NK-92 (cell line): ENCODE results near the gene ACTC1.

Experiments used
- DNase-seq: peaks from one replicate; lab custom pipeline; 2025; ENCODE audit not compliant: unreplicated experiment; lab: John Stamatoyannopoulos, UW

The ACTC1 gene

DNA sequence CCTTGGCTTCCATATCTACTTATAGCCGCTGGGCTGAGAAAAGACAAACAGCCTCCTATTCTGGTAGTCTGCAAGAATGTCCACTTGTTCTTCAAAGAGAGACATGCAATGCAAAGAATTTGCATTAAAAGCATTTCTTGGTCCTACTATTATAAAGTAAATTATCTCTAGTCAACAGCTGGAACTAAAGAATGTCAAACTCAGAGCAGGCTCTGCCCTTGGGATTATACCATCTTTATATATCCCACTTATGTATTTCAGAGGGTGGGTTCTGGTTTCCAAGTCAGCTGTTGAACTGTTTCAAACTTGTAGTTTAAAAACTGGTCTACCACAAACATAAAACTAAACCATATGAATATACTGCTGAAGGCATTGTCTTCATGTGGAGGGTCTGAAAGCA, 7.0 kb upstream of the ACTC1 start:
- DNase-seq = no peak

DNA sequence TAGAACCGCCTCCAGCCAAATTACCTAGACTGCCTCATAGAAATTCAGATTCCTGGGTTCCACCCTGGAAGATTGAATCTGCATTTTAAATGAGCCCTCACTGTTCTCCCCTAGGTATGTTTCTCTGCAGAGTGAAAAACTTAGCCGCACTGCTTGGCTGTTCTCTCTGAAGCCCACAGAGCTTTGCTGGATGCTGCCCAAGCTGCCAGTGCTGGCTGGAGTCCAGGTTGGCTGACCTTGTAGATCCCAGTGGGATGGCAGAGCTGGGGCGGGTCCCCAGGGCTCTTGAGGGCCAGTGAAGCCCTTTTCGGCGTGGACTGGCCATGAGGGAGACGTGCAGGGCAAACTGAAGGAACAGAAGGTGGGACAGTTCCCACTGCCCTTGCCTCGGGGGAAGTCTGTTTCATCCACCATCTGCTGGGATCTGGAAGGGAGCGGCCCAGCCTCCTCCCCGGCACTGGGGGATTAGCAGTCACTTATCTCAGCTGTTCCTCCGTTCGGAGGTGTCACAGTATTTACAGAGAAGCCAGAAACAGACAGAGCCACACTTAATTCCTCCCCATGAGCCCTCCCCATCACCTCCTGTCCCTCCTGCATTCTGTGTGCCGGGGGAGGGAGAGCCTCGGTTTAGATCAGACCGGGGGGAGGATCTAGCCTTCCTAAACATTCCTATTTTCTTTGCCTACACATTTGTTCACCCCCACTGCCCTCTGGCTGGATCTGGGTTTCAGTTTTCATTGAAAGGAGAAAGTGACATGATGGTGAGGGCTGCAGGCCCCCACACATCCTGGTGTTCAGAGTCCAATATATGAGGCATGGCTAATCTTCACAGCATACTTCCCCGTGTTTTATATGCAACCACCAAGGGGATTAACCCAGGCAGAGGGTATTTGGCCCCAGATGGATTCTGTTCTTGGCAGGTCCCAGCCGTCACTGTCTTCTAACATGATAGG, 4.1 kb upstream of the ACTC1 start:
- DNase-seq = no peak

DNA sequence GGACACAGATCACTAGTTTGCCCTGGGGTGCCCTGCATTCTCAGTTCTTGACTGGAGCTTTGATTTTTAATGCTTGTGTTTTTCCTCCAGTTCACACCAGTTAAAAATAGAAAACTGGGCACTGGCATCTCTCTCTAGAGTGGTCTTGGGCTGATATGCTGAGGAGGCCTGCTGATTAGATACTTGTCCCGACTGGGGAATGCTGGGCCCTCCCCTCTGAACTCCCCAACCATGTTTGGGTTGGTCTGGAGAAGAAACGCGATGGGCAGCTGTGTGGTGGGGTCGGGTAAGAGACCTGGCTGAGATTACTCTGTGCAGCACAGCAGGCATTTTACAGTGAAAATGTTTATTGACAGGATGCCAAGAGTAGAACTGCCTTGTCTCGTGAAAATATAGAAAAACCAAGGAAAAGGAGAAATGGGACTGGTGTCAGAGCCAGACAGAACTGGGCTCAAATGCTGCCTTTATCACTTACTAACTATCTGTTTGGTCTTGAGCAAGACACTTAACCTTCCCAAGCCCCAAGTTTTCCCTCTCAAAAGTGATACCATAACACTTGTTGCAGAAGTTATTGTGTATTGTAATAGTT, 1.6 kb upstream of the ACTC1 start:
- DNase-seq = no peak

DNA sequence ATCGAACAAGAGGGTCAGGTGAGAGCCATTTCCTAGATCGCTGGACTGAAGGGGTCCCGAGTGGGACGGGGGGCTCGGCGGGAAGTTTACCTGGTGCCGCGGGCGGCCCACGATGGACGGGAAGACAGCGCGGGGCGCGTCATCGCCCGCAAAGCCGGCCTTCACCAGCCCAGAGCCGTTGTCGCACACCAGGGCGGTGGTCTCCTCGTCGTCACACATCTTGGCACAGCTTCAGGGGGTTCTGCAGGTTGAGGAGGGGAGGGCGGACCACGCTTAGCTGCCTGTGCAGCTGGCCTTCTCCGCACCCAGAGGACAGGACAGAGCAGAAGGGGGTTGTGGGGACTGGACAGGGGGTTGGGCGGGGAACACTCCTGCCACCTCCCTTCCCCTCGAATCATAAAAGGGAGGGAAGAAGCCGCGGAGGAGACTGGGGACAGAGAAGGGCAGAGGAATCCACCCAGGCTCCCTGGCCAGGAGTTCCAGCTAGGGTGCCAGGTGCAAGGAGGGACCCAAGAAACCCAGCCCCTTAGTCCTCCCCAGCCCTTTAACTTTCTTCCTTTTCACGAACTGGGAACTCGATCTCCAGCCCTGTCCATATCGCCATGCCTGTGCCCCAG, 651 bp downstream of the ACTC1 start:
- no peak for DNase-seq

DNA sequence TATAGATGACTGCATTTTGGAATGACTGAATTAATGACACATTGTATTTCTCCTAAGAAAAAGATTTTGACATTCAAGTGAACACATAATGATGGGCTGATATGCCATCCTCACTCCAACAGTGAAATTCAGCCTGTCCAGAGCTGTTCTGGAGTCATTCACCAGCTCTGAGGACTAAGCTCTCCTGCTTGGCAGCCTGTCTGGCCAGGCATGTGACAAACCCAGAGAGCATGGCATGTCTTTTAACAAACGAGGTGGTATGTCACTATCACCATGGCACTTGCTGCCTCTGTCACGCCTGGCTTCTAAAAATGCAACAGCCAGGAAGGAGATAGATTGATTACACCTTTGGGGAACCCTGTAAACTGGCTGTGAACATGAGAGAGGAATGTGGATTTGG, 1.4 kb downstream of the ACTC1 start:
- no peak for DNase-seq

DNA sequence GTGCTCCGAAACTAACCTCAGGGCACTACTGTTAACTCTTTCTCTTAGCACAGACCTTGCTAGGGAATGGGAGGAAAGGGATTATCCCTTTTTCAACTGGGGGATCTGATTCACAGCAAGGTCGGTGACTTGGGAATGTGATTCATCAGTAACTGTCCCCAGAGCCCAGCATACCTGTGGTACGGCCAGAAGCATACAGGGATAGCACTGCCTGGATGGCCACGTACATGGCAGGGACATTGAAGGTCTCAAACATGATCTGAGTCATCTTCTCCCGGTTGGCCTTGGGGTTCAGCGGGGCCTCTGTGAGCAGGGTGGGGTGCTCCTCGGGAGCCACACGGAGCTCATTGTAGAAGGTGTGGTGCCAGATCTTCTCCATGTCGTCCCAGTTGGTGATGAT, 2.3 kb downstream of the ACTC1 start:
- DNase-seq = no peak

DNA sequence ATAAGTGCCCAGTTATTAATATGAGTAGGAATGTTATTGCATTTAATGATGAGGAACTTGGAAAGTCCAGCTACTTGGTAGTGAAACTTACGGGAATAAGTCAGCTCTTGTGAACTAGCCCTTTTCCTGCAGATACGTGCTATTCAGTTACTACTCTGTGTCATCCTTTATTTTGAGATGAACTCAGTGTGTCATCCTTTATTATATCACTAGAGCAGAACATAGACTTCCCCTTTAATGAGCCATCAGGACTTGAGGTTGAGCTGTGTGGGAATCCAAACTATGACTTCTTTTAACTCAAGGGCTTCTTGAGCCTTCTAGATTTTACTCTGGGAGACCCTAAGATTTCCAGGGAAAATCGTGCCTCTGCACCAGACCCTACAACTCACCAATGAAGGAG, 3.6 kb downstream of the ACTC1 start:
- DNase-seq = no peak

DNA sequence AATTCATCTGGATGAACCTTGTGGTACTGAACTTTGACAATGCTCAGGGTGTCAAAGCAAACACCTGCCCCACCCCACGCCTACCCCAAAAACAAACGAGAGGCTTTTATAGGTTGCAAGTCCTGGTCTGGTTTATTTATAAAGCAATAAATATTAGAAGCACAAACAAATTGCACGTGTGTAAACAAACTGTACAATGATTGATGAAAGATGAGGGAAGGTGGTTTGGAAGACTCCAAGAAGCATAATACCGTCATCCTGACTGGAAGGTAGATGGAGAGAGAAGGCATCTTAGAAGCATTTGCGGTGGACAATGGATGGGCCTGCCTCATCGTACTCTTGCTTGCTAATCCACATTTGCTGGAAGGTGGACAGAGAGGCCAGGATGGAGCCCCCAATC, 5.2 kb downstream of the ACTC1 start:
- DNase-seq = no peak

DNA sequence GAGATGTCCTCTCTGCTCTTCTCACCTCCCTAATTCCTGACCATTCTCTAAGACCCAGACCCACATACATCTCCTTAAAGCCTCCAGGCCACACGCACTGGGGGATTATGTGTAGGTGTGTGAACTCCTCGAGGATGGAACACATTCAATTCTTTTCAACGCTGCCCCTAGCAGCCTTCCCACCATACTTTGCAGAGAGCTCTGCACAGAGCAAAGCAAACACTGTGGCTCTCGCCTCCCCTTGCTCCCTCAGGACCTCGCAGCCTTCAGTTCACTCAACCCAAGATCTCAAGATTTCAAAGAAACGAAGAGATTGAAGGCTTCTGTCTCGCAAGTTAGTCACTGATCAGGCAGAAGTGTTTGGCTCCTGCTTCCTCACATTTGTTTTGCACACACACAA, 6.0 kb downstream of the ACTC1 start:
- DNase-seq = no peak

DNA sequence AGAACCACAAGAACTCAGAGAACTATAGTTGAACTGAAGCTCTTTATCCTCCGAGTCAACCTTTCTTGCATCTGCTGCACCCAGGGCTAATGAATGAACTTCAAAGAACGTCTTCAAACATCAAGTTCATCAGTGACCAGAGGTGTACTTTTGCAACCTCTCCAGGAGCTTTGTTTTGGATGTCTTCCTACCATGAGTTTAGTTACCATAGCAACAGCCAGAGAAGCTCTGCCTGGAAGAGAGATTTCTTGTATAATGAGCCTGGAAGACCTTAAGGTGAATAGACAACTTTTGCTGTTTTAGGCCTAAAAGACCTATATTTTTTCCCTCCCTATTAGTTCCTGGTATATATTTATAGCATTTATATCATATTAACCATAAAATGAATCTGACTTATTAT, 9.1 kb downstream of the ACTC1 start:
- DNase-seq = no peak

DNA sequence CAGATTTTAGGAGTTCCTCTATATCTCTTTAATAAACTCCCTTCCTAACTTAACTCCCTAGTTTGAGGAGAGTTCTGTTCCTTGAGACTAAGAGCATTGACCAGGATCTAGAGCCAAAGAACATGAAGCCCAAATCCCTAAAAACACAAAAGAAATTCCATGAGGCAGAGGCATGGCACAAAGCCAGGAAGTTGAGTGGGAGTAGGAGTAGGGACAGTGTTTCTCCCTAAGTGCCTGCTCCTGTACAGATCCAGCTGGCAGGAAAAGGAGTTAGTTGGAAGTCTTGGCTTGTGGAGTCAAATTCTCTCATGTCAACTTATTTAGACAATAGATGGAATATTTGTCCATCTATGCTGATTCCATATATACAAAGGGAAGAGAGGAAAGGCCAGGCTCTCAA, 11.4 kb downstream of the ACTC1 start:
- DNase-seq = no peak

DNA sequence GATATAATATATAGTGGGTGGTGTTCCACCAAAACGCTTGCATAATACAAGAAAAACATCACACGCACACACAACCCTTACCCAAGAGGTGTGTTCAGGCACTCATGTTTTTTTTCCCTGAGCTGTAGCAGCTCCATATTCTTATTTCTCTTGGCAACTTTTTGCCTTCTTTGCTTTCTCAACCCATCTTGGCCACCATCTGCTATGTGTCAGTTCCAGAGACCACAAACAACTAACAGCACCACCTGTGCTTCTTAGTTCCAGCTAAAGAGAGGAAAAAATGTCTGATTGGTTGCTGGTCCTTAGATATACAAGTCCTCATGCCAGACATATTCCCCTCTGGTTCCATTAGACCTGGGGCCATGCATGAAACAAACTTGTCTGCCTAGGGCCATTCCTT, 11.9 kb downstream of the ACTC1 start:
- DNase-seq = no peak

DNA sequence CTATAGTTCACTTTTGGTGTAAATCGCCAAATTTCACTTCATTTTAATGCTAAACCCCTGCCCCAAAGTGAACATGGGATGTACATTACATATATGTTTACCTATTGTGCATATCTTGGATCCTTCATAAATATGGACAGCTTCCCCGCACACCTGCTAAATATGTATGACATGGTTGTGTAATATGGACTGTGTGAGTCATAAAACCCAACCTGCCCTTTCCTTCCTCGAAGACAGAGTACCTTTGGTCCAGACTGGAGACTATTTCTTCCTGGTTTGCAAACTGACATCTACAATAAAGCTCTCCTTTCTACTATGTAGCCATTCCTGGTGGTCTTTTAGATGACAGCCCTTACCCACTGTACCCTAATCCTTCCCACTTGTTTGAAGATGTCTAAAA, 12.4 kb downstream of the ACTC1 start:
- DNase-seq = no peak

DNA sequence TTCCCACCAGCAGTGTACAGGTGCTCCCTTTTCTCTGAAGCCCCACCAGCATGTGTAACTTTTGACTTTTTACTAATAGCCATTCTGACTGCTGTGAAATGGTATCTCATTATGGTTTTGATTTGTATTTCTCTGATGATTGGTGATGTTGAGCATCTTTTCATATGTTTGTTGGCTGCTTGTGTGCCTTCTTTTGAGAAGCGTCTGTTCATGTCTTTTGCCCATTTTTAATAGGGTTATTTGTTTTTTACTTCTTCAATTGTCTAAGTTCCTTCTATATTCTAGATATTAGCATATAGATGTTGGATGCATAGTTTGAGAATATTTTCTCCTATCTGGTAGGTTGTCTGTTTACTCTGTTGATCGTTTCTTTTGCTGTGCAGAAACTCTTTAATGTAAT, 14.6 kb downstream of the ACTC1 start:
- no peak for DNase-seq

DNA sequence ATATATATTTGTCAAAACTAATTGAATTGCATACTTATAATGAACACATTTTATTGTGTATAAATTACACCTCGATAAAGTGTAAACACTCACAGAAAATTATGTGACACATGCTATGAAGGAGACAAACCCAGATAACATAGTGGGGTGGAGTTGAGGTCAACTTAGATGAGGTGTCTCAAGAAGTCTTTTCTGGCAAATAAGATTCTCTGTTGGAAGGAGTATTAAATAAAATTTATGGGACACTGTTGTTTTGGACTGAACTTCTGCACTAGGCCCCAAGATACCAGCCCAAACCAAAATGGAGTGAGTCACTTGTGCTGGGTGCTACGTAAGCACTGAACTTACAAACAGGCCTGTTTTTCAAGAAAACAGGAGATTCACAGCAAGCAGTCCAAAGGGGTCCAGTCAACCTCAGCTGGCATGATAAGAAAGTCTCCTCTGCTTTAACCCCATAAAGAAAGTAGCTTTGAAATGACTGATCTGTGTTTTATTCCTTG, 18.7 kb downstream of the ACTC1 start:
- no peak for DNase-seq

DNA sequence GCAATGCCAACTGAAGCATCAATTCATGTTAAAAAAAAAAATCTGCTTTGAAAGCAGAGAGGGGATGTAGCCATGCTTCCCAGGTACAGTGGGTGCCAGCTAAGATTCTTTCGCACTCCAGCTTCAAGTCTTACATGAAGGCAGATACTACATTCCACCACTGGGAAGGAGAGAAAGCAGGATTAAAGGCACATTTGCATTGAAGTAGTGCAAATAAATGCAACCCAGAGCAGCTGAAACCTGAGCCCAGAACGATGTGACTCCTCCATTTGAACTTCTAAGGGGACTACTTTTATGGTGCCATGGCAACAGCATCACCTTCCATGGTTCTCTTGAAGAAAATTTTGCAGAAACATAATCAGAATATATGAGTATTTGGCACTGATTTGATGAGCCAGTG, 21.4 kb downstream of the ACTC1 start:
- DNase-seq = no peak

DNA sequence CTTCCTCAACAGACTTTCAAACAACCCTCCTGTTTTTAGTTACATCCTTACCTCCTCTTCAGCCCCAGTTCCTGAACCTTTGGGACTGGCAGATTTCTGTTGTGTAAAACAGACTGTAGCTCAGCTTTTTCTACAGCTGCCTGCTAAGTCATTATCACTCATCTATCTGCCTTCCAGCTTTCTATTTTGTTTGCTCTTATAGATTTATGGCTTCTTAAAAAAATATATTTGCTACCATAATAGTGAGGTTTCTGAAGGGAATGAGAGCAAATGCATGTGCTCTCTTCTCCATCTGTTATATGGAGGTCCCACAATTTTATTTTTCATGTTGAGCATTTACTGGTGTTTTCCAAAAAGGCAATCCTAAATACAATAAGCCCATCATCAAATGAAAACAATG, 22.3 kb downstream of the ACTC1 start:
- no peak for DNase-seq

DNA sequence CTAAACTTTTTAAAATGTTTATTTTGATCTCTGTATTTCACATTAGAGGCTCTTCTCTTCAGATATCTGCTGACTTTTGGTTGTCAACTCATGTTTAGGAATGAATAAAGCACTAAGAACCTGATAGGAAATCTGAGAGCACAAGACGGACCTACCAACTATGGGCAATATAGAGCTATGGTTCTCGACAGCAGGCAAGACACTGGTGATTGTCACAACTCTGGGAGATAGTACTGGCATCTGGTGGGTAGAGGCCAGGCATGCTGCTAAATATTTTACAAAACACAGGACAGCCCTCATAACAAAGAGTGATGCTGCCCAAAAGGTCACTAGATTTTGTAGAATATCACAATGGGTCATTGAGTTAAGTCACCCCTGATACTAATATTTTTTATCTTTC, 23.0 kb downstream of the ACTC1 start:
- DNase-seq = no peak

DNA sequence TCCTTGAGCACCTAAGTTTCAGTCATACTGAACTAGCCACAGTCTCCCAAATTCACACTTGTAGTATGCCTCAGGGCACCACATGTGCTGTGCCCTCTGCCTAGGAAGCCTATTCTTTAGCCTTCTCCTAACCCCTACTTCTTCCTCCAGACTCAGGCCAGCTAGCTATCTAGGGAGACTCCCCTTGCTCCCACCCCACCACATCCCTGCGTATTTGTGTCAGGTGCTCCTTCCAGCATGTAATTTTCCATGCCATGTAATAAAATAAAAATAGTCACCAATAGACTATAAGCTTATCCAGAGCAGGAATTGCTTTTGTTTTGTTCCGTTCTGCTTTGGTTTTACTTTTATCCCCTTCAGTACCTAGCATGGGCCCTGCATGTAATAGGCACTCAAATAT, 25.6 kb downstream of the ACTC1 start:
- no peak for DNase-seq

DNA sequence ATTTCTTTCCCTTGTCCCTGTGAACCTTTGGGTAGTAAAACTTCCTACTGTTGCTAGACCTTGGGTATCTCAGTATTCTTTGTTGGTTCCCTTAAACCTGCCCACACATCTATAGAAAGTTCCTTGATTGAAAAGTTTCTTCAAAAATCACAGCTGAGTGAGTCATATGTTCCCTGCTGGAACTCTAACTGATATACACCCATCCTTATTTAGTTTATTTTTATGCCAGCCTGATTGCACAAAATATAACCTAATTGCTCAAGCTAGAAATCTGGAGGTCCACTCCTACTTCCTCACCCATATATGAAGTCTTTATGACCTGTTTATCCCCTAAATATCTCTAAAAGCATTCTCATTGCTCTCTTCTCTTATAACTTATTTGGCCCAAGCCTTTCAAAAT, 26.8 kb downstream of the ACTC1 start:
- DNase-seq = no peak

DNA sequence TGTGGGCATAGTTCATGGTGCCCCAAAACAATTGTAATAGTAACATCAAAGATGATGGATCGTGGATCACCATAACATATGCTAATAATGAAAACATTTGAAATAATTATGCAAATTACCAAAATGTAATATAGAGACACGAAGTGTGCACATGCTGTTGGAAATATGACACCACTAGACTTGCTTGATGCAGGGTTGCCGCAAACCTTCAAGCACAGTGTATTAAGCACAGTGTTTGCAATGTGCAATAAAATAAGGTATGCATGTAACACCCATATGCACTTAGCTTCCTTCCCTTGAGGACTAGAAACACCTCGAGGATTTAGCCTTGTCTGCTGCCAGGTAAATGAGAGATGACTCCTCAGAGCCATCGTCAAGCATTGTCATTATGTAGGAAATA, 29.6 kb downstream of the ACTC1 start:
- DNase-seq = no peak

DNA sequence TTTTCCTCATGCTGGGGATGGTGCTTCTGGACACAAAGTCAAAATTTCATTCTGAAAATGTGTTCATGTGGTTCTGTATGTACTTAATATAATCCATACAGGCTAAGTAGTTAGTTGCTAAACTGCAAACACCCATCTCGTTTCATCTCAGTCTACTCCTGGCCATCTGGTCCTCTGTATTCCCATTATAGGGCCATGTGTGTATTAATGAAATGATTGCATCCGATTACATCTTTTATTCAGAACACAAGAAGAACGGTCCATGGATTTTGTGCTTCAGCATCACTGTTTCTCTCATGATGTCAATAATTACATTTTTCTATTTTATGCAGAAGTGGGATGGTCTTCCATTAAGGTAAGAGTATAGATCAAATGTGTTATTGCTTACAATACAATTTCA, 34.4 kb downstream of the ACTC1 start:
- DNase-seq = no peak
